Stimulated activated CD4-positive, alpha-beta T cell treated with anti-CD3 and anti-CD28 coated beads, Interleukin-4, amount 100 ng/mL, for 1 hour (primary cell): Measurements from ENCODE around the gene SZT2.
"Not testable (repeated sequence)": the region's sequence is repeated elsewhere in the genome, so short reads cannot be mapped to it uniquely, and the experiment has no call there.

ENCODE experiments used
- DNase-seq: peaks from one replicate; pipeline ENCODE4 v3.0.0-alpha.2; 2020

SZT2 gene

DNA sequence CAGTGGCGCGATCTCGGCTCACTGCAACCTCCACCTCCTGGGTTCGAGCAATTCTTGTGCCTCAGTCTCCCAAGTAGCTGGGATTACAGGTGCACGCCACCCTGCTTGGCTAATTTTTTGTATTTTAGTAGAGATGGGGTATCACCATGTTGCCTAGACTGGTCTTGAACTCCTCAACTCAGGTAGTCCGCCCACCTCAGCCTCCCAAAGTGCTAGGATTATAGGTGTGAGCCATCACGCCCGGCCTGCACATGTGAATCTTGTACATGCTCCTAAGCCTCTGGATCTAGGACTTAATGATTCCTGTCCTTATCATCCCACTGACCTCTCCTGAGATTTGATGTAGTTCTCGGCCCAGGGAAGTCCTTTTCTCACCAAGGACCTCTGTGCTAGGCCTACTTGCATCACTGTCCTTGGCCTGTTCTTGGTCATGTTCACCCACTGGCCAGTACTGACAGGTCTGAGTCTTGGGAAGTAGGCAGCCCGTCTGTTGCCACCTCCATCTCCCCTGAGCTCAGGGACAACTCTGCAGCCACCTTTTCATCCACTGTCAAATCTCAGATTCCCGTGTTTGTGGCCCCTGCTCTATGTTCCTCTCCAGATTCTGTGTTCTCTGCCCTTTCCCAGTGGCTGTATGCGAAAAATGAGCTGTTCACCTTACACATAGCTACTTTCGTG is 54.6 kb downstream of the SZT2 start:
- no peak for DNase-seq

- DNase-seq: no peak
Observed at GRCh38 chr1:43444836-43445235, 55.1 kb downstream of the SZT2 start.

GRCh38 chr1:43445606-43446387 is 56.1 kb downstream of the SZT2 start:
- no peak for DNase-seq

GRCh38 chr1:43446388-43446740 is 56.7 kb downstream of the SZT2 start:
- no peak for DNase-seq

DNA sequence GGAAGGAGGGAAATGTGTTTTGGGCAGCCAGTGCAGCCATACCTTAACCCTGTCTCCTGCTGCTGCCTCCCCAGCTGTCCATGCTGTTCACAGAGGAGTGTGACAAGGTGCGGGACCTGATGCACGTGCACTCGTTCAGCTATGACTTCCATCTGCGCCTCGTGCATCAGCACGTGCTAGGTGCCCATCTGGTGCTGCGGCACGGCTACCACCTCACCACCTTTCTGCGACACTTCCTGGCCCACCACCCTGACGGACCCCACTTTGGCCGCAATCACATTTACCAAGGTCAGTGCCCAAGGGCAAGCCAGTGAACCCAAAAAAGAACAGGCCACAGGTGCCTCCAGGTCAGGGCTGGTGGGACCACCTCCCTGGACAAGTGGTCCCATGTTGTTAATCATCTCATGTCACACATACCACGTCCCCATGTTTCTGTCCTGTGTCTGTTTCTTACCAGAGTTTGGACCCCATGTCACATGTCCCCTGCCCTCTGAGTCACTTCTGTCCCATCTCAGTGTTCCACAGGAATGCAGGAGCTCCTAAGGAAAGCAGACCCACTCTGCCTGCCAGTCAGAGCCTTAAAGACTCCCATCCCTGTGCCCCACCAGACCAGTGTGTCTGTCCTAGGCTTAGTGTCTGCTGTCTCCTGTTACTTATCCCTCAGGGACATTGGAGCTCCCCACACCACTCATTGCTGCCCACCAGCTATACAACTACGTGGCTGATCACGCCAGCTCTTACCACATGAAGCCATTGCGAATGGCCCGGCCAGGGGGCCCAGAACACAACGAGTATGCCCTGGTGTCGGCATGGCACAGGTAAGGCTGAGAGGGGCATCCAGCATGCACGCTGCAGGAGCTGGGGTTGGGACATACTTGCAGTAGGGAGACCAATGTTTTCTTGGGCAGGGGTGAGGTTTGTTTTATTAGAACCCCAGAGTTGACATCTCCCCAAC is 57.5 kb downstream of the SZT2 start:
- no peak for DNase-seq

DNA sequence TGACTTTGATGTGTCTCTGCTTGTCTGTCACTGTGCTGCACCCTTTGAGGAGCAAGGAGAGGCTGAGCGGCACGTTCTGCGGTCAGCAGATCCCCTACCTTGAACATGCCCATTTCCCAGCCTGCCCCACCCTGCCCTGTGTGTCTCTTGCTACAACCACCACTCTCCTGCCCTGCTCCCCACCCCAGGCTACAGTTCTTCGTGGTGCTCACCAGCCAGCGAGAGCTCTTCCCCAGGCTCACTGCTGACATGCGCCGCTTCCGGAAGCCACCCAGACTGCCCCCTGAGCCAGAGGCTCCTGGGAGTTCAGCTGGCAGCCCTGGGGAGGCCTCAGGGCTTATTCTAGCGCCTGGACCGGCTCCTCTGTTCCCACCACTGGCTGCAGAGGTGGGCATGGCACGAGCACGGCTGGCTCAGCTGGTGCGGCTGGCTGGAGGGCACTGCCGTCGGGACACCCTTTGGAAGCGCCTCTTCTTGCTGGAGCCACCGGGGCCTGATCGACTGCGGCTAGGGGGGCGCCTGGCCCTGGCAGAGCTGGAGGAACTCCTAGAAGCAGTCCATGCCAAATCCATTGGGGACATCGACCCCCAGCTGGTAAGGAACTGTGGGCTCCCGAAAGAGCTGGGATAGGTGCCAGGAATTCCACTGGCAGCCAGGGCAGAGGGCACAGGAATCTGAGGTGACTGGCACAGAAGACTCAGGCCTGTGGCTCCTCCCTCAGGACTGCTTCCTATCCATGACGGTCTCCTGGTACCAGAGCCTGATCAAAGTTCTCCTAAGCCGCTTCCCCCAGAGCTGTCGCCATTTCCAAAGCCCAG is 58.4 kb downstream of the SZT2 start:
- no peak for DNase-seq

DNA sequence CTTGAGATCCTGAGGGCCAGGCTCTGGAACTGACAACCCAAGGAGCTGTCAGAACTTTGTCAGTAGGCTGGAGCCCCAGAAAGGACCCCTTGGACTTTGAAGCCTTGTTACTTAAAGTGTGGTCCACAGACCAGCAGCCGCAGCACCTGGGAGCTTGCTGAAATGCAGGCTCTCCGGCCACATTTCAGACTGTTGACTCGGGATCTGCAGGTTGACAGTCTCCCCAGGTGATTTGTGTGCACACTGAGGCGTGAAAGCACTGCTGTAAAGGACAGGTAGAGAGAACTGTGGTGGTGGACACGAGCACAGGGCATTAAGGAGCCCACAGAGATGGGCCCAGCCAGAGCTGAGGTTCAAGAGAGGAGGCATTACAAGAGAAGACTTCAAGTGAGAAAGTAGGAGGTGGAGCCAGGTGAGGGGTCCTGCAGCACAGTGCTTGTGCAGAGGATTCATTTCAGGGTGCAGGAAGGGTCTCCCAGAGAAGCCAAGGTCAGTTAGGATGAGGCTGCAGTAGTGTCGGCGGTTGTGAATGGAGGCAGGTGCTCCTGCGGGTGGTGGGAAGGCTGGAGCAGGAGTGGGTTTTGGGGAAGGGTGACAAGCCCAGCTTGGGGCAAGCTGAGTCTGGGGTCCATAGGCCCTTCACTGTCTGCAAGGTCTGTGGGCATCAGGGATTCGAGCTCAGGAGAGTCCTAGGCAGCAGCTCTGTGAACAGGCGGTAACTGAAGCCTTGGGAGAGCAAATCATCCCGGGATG is 59.4 kb downstream of the SZT2 start:
- DNase-seq: no peak

GRCh38 chr1:43449708-43450069 is 60.0 kb downstream of the SZT2 start:
- no peak for DNase-seq

DNA sequence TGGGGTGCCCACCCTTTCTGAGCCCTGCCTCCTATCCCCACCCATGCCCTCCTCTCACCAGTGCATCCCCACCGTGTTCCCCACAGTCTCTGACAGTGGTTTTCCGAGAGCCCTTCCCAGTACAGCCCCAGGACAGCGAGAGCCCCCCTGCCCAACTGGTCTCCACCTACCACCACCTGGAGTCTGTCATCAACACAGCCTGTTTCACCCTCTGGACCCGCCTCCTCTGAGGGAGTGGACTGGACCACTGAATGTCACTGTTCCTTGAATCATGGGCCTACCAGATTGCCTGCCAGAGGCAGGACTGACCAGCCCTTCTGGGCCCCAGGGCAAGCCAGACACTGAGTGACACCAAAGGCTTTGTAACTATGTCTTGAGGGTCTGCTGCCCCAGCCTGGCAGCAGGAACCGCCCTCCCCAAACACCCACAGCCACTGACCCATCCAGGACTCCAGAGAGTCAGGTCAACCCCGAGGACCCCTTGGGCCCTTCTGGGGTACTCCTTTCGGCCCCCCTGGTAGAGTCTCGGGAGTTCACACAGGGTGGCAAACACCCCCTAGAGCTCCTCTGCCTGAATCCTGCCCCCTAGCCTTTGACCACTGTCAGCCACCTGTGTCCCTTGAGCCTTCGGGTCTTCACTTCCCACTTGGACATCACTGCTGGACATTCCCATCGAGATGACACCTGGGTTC is 60.7 kb downstream of the SZT2 start:
- no peak for DNase-seq

- no peak for DNase-seq
Observed at GRCh38 chr1:43451157-43451591, 61.5 kb downstream of the SZT2 start.

DNA sequence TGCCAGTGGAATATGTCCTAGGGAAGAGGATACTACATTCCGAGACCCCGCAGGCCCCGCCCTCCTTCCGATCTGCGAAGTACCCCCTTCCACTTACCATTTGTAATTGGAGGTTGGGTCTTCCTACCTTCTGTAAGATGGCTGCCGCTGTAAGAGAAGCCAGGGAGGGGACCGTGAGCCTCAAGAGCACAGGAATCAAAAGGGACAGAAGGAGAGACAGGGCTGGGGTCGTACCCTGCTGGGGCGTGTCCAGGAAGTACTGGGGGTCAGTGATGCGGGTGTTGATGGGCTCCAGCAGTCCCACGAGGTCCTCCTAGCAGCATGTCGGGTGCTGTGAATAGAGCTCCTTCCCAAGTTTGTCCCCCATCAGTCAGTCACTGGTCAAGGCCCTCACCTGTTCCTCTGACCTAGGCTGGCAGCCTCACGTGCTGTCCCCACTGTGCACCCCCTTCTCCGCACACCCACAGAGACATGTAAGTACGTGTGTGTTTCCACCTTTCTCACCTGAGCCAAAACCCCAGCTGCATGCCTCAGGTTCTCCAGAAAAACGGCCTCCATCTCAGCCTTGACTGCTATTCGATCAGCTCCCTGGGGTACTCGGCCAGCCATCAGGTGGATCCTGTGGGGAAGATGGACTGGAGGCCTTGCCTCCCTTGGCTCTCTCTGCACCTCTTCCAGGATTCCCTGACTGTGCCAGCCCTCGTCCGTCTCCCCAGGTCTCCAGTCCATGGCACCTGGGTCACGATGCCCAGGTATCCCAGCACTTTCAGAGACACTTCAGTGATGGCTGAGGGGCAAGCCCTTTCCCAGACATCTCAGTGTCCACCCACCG is 62.2 kb downstream of the SZT2 start:
- DNase-seq: no peak

- DNase-seq: no peak
Observed at GRCh38 chr1:43452789-43453441, 63.2 kb downstream of the SZT2 start.

GRCh38 chr1:43453442-43454269 is 64.0 kb downstream of the SZT2 start, which contains the start of gene HYI:
Gene HYI (minus strand): TSS chr1:43453931. CDS start chr1:43453793, 138 bp downstream.
- DNase-seq: peak; percentile 66

GRCh38 chr1:43454270-43455011 is 64.7 kb downstream of the SZT2 start:
- DNase-seq: peak; percentile 46

GRCh38 chr1:43455213-43455889 is 65.7 kb downstream of the SZT2 start:
- DNase-seq: no peak

DNA sequence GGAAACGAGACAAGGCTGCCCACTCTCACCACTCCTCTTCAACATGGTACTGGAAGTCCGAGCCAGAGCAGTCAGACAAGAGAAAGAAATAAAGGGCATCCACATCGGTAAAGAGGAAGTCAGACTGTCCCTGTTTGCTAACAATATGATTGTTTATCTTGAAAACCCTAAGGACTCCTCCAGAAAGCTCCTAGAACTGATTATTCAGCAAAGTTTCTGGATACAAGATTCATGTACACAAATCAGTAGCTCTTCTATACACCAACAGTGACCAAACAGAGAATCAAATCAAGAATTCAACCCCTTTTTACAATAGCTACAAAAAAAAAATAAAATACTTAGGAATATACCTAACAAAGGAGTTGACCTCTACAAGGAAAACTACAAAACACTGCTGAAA is 68.7 kb downstream of the SZT2 start:
- not testable (repeated sequence) for DNase-seq

DNA sequence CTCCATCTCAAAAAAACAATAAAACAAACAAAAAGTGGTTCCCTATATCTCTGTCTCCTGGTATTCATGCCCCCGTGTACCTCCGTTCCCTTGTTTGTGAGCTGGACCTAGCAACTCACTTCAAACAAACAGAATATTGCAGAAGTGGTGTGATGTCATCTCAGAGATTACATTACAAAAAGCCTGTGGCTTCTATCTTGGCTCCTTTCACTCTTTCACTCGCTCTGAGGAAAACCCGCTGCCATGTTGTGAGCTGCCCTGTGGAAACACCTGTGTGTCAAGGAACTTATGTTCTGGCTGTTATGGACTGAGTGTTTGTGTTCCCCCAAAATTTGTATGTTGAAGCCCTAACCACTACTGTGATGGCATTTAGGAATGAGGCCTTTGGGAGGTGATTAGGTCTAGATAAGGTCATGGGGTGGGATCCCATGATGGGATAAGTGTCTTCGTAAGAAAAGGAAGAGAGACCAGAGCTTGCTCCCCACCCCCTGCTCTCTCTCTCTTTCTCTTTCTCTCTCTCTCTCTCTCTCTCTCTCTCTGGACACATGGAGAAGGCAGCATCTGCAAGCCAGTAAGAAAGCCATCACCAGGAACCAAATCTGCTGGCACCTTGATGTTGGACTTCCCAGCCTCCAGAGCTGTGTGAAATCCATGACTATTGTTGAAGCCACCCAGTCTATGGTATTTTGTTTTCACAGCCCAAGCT is 71.4 kb downstream of the SZT2 start:
- no peak for DNase-seq
